HUES64 (cell line): Measurements from ENCODE around the gene KLHL30.
"Not testable (repeated sequence)": the region's sequence is repeated elsewhere in the genome, so short reads cannot be mapped to it uniquely, and the experiment has no call there.

Experiments
- H3K27ac ChIP-seq: 2 replicates; pipeline ENCODE4 v1.7.0; 2013; ENCODE audit warnings: low read depth, low read length, inconsistent platforms
- H3K27me3 ChIP-seq: 2 replicates; pipeline ENCODE4 v1.6.1; 2013; ENCODE audit warnings: mild to moderate bottlenecking, low read length; ENCODE audit not compliant: insufficient read depth
- H3K36me3 ChIP-seq: 2 replicates; pipeline ENCODE4 v1.6.1; 2013; ENCODE audit warnings: mild to moderate bottlenecking, low read length; ENCODE audit not compliant: insufficient read depth
- H3K4me1 ChIP-seq: 2 replicates; pipeline ENCODE4 v1.6.1; 2013; ENCODE audit warnings: mild to moderate bottlenecking, low read length, moderate library complexity; ENCODE audit not compliant: insufficient read depth
- H3K4me3 ChIP-seq: 2 replicates; pipeline ENCODE4 v1.5.1; 2013; ENCODE audit warnings: mild to moderate bottlenecking, low read length, moderate library complexity
- H3K9ac ChIP-seq: 2 replicates; pipeline ENCODE4 v1.6.1; 2013; ENCODE audit warnings: mild to moderate bottlenecking, low read depth, low read length
- H3K9me3 ChIP-seq: 2 replicates; pipeline ENCODE4 v1.6.1; 2013; ENCODE audit warnings: low read depth, low read length; ENCODE audit not compliant: insufficient read depth
- WGBS: fragments of 150-250, 120-280 bp; methylation state at CpG from one replicate; pipeline ENCODE4 v1.1.7; 2013; ENCODE audit warnings: missing lambda C conversion rate; 5-methylcytosine and 5-hydroxymethylcytosine counted together

The KLHL30 gene

DNA sequence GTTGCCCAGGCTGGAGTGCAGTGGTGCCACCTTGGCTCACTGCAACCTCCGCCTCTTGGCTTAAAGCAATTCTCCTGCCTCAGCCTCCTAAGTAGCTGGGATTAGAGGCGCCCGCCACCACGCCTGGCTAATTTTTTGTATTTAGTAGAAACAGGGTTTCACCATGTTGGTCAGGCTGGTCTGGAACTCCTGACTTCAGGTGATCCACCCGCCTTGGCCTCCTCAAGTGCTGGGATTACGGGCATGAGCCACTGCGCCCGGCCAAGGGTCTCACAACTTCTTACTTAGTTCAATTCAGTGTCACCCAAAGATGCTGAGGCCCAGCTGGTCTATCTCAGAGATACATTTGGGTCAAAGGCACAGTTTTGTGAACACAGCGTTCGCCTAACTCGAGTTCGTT lies 22.8 kb upstream of the KLHL30 start:
- not testable (repeated sequence) for H3K36me3 ChIP-seq, H3K4me1 ChIP-seq, H3K27ac ChIP-seq, H3K27me3 ChIP-seq, H3K4me3 ChIP-seq, H3K9ac ChIP-seq
- WGBS, result 95% methylated on average over 12 of the region's 12 CpGs
- peaks cover 11% of the 10 kb centered on the region; the same call in 1 of the 2 replicates for H3K9me3 ChIP-seq

DNA sequence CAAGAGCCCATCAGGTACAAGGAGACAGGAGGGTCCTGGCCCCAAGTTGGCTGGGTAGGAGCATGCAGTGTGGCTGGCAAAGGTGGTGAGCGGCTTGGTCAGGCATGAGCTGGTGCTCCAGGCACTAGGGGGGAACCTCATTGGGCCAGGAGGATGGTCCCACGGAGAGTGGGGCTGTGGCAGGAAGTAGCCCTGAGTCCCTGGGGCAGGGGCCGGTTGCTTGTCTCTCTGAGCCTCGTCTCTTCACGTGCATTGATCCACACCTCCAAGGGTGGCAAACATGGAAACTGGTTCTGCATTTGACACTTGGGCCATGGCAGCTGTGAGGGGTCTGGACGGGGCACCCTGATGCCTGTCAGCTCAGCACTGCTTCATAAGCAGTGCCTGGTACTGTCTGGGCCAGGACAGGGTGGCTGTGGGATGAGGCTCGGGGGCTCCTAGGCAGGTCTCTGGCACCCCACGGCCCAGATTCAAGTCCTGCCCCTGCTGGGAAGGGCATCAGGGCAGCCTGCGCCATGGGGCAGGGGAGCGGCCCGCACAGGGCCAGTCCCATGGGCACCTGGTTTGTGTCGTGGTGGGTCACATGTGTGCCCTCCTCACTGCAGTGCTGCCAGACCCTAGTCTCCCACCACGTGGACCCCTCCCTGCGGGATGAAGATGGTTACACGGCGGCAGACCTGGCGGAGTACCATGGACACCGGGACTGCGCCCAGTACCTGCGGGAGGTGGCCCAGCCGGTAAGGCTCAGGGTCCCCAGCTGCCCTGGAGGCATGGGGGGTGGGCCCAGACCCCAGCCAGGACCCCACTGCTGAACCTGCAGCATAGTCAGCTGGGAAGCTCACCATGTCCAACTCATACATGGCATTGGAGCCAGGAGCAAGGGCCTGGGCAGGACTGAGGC lies 21.9 kb upstream of the KLHL30 start:
- H3K4me1 ChIP-seq, result no peaks in the 10 kb centered on the region
- no peak overlapping the region for H3K9ac ChIP-seq
- WGBS, result 94% methylated on average over 21 of the region's 21 CpGs
- H3K27me3 ChIP-seq, result 0 out of 2 replicates have a peak, but pooled peaks cover 3% of the 10 kb centered on the region
- no peak overlapping the region for H3K4me3 ChIP-seq
- H3K9me3 ChIP-seq, result peaks cover 11% of the 10 kb centered on the region; the same call in 1 of the 2 replicates
- H3K36me3 ChIP-seq, result no peaks in the 10 kb centered on the region
- no peak overlapping the region for H3K27ac ChIP-seq

DNA sequence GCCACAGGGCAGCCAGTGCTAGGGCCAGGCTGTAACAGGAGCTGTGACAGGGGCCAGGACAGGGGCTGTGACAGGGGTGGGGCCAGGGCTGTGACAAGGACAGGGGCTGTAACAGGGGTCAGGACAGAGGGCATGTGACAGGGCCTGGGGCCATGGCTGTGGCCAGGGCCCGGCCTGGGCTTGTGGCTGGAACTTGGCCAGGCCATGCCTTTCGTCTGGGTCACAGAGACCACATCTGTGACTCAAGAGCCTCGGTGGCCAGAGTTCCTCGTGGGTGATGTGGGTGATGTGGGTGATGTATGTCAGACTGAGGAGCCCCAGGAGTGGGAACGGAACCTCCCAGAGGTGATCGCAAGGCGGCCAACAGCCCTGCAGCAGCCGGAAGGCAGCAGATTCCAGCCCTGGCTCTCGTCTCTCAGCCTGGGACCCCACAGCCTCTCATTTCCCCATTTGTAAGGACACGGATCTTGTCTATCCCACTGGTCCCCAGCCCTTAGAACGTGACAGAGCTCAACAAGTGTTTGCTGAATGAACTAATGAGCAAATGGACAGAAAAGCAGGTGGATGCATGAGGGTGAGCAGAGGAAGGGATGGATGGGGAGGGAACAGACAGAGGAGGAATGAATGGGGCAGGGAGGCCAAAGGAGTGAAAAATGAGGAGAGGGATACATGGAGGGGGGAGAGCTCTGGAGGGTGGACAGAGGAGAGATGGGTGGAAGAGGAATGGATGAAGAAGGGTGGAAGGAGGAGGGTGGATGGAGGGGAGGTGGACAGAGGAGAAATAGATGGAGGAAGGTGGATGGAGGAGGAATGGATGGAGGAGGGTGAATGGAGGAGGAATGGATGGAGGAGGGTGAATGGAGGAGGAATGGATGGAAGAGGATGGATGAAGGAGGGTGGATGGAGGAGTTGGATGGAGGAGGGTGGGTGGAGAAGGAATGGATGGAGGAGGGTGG lies 21.0 kb upstream of the KLHL30 start:
- WGBS, result 84% methylated on average over 11 of the region's 11 CpGs
- Histone ChIP-seq H3K27ac (no peak overlapping the region), H3K9ac (no peak overlapping the region), H3K27me3 (0 out of 2 replicates have a peak, but pooled peaks cover 3% of the 10 kb centered on the region), H3K9me3 (peaks cover 5% of the 10 kb centered on the region; the same call in 1 of the 2 replicates), H3K4me1 (no peaks in the 10 kb centered on the region), H3K36me3 (no peaks in the 10 kb centered on the region), H3K4me3 (no peak overlapping the region)

DNA sequence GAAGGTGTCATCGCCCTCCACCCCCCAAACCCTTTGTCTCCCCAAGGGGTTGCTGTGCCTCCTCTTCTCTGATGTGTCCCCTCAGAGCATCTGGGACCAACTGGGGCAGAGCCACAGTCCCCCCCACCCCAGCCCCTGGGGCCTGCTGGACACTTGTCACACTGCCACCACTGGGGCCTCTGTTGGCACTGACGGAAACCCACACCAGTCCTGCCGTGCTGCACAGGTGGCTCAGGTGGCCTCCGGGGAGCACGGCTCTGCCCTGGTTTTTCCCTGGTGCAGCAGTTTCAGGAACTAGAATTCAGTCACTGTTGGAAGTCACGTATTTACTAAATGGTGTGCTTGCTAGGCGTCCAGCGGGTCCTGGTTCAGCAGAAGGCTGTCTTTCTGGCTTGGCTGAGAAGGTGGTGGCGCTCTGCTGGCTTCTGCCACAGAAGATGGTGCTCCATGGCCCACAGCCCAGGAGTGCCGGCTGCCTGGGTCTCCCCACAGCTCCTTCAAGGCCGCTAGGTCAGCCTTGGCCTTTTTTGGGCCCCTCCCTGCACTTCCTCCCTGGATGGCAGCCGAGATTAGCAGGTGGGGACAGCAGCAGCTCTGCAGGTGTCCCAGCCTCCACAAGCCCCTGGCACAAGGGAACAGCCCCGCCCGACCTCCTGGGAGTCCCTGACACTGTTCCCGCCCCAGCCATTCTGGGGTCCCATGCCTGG lies 18.6 kb upstream of the KLHL30 start:
- 0 out of 2 replicates have a peak, but pooled peaks cover 3% of the 10 kb centered on the region for H3K27me3 ChIP-seq
- H3K9me3 ChIP-seq, result no peaks in the 10 kb centered on the region
- no peak overlapping the region for H3K27ac ChIP-seq
- H3K9ac ChIP-seq, result no peak overlapping the region
- no peak overlapping the region for H3K4me3 ChIP-seq
- H3K36me3 ChIP-seq, result no peaks in the 10 kb centered on the region
- WGBS, result 76% methylated on average over 15 of the region's 15 CpGs
- no peaks in the 10 kb centered on the region for H3K4me1 ChIP-seq

DNA sequence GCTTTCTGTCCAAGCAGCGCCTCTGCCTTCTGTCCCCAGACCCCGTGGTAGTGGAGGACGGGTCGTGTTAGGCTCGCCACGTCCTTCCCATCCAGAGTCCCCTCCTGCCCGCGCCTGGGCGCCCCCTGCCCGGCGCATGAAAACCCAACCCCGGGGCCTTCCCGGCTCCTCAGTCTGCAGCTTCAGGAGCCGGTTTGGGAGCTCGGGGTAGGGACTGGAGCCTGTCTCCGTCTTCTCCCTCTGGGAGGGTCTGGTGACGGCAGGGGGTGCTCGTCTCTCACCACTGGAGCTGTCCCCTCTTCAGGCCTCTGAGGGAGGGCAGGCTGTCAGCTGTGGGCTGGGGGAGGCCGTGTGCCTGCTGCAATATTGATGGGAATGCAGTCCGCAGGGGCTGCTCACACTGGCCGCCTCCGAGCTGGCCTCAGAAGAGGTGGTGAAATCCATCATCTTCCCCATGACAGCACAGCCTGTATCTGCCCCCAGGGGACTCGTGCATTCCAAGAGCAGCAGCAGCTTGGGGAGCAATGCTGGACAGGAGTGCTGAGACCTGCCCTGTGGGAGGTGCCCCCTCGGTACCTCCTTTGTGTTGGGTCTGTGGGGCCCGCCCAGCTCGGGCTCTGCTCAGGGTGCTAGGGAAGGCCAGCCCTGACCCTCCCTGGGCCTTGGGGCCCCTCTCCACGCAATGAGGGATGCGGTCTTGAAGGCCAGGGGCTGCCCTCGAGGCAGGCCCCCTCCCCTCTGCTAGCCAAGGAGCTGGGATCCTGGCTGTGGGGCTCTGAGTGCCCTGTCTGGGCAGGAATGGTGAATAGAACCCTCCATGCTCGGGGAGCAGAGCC lies 17.8 kb upstream of the KLHL30 start:
- no peak overlapping the region for H3K27ac ChIP-seq
- no peaks in the 10 kb centered on the region for H3K36me3 ChIP-seq
- H3K27me3 ChIP-seq, result 0 out of 2 replicates have a peak, but pooled peaks cover 3% of the 10 kb centered on the region
- H3K9me3 ChIP-seq, result no peaks in the 10 kb centered on the region
- WGBS, result 50% methylated on average over 30 of the region's 30 CpGs
- no peak overlapping the region for H3K9ac ChIP-seq
- H3K4me1 ChIP-seq, result no peaks in the 10 kb centered on the region
- no peak overlapping the region for H3K4me3 ChIP-seq

DNA sequence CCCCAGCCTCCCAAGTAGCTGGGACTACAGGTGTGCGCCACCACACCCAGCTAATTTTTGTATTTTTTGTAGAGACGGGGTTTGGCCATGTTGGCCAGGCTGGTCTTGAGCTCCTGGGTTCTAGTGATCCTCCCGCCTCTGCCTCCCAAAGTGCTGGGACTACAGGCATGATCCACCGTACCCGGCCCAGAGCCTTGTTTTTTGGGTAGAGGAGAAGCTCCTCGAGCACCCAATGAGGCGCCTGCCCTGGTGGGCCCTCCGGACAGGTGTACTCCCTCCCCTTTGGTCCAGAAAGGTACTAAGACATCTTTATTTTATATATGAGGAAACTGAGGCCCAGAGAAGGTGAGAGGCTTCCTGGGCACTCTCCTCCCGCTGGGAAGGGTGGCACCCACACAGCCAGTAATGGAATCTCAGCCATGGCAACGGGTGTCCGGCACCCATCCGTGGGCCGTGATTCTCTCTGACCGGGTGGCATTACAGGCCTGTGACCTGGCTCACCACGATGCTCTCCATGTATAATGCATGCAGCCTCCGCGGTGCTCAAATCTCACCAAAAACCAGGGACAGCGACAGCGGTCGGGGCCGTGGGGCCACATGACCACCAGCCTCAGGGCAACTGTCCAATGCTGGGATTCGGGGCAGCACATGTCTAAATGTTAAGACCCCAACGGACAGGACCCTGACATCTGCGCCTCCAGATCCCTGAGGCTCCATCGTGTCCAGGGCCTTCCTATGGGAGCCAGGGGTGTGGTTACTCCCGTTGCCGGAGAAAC lies 16.8 kb upstream of the KLHL30 start:
- Histone ChIP-seq H3K27me3 (0 out of 2 replicates have a peak, but pooled peaks cover 3% of the 10 kb centered on the region), H3K9me3 (no peaks in the 10 kb centered on the region), H3K27ac (no peak overlapping the region), H3K36me3 (no peaks in the 10 kb centered on the region), H3K9ac (no peak overlapping the region), H3K4me1 (no peaks in the 10 kb centered on the region), H3K4me3 (no peak overlapping the region)
- WGBS, result 91% methylated on average over 26 of the region's 27 CpGs

DNA sequence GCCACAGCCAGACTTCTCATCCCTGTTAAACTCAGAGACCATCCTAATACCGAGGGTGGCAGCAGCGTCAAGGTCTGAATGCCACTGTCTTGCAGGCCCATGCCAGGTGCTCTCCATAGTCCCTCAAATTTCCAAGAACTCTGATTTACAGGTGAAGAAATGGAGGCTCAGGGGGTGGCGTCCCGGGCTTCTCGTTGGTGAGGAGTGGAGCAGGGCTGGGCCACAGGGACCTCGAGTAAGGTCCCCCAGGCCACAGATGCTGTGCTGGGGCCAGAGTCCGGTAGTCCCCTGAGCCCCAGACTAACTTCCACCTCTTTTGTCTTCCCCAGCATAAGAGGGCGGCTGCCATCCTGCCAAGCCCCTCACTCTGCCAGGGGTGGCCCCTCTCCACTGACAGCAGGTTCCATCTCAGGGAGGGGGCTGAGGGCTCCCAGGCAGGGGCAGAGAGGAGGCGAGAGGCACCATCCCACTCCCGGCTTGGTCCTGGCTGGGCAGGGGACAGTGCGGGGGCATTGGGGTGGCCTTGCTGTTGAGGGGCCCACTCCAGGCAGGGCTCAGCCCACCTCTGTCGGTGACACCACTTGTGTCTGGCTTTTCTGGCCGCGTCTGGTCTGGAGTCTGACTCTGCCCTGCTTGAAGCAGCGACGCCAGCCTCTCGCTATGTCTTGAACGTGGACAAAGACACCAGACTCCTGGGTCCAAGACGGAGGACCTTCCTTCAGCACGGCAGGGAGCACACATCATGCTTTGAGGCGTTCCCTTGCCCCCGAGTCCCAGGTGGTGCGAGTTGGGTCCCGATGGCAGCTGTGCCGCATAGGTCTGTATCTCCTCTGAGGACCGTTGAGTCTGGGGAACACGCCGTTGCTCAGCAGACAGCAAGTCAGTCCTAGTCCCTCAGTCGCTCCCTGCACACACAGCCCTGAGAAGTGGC lies 15.9 kb upstream of the KLHL30 start:
- Histone ChIP-seq H3K9me3 (no peaks in the 10 kb centered on the region), H3K9ac (no peak overlapping the region), H3K4me3 (no peak overlapping the region), H3K36me3 (no peaks in the 10 kb centered on the region), H3K4me1 (no peaks in the 10 kb centered on the region), H3K27ac (no peak overlapping the region), H3K27me3 (0 out of 2 replicates have a peak, but pooled peaks cover 3% of the 10 kb centered on the region)
- WGBS, result 93% methylated on average over 29 of the region's 29 CpGs

DNA sequence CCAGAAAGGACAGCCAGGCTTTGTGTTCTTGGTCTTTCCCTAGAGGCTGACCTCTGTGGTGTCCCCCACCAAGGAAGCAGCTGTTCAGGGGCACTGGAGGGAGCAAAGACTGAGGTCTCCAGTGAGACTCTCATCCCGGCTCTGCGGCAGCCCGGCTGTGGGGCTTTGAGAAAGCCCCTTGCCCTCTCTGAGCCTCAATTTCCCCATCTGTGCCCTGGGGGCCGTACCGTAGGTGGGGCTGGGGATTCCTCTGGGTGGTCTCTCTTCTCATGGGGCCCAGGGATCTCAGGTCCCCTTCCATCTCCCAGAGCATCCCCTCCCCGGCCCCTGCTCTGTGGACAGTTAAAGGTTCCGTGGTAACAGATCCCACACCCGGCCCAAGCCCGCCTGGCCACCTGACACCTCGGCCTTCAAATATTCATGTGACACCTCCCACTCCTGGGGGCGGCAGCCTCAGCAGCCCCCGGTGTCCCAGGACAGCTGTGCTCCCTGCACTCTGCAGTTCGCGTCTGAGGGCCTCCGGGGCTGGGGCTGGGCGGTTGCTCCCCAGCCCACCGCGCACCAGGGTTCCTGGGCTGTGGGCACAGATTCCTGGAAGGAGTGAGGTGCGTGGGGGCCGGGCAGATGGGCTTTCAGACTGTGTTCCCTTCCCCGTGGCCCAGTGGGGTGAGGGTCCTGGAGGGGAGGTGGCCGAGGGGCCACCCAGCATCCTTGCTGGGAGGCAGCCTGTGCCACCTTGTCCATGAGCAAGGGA lies 15.1 kb upstream of the KLHL30 start:
- WGBS, result 87% methylated on average over 22 of the region's 22 CpGs
- H3K27ac ChIP-seq, result no peak overlapping the region
- no peak overlapping the region for H3K9ac ChIP-seq

More for the DNA sequence above, 15.1 kb upstream of the KLHL30 start:
- Histone ChIP-seq H3K9me3 (no peaks in the 10 kb centered on the region), H3K4me1 (no peaks in the 10 kb centered on the region), H3K36me3 (no peaks in the 10 kb centered on the region), H3K27me3 (no peaks in the 10 kb centered on the region), H3K4me3 (no peak overlapping the region)
